NCI-H345 (cell line): Measurements from ENCODE around the gene COL24A1.

Experiments
- DNase-seq: peaks from one replicate; lab custom pipeline; 2025; lab: John Stamatoyannopoulos, UW

COL24A1 gene

DNA sequence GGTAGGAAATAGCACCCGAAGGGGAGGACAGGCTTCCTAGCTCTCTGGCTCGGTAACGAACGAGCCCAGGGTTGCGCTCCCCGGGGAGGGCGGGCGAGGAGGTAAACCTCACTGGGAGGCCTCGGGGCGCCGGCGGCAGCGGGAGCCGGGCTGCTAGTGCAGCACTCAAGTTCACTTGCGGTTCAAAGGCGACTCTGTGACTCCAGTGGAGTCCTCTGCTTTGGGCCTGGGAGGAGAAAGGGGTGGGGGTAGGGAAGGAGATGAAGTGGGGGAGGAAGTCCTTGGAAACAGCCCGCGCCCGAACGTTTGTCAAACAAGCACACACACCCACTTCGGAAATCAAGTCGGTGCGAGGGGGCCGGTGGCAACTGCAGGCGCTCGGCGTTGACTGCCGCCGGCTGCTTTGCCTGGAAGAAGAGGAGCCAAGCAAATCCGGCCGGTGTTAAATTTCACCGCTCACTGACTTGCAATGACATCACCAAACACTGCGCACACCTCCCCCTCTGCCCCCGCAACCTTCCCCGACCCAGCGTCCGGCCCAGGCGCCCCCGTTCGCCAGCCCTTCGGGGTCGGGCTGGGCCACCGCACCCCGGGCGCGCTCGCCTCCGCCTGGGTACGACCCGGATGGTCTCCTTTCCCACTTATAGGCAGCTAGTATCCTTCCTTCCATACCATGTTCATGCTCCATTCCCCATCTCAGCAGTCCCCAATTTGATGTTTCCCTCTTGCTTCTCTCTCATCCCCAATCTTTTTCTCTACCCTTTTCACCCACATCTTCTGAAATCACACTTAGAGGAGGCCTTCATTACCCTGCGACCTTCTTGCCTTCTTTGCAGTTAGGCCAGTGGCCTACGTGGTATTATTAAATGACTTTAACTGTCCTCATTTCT, at the start of gene COL24A1:
Gene COL24A1 (minus strand): TSS at position 207 of the 890 bp plus-strand sequence. CDS start 376 bp downstream, outside the sequence.
- DNase-seq = peak; percentile 75

DNA sequence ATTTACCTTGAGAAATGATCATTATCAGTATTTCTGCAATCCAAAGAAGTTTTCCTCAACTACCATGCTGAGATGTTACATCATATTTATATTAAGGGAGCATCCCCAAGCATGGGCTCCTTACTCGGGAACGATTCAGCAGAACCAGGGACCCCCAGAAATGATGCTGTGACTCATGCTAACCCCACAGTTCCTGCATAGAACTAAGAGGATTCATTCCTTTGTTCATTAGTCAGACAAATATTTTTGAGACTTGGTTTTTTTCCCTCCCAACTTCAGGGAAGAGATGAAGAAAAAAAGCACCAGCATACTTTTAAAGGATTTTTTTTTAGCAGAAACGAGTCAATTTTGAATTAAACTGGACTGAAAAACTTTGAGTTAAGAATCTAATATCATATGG, 49.2 kb upstream of the COL24A1 start:
- no peak for DNase-seq

DNA sequence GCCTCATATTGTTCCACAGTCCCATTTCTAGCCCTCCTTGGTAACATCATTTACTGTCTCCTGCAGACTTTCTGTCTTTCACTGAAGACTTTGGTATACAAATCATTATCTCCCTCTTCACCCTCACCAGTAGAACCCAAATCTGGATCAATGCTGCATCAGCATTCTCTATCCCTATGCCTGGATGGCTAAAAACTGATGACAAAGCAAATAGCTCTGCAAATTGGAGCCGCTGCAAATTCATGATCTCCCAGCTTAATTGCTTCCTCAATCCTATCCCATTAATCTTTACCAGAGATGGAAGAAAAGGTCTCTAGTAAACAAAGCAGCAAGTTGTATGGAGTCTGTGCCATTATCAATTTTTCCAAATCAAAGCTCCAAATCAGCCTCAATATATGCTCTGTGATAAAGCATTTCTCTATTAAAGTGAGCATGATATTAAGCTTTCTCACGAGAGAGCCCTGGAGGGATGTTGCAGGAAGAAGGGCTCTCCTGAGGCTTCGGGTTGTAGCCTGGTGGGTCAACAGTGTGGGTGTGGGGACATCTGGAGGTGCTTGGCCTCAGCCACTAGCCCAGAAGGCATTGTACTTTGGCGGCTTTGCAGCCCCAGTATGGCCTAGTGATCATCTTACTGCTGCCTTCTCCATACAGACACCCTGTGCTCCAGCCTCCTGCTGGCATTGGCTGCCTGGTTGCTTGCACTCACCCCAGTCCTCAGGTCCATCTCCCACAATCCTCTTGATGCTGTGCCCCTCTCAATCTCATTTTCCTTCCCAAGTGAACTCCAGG, 46.2 kb upstream of the COL24A1 start:
- no peak for DNase-seq

DNA sequence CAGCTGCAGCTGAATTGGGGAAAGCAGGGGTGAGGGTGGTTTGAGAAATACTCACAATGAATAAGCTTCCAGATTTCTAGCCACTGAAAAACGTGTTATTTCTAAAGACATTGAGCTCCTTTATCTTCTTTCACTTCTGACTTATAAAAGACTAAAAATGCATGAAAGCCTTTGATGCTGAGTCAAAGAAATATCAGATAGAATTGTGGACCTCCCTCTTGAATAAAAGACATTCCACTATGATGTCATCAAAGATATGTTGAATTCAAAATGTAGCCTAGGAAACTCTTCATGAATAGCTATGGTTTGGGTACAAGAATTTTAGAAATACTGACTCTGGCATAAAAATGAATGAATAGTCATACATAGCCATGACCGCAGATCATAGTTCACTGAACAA, 44.7 kb upstream of the COL24A1 start:
- no peak for DNase-seq

DNA sequence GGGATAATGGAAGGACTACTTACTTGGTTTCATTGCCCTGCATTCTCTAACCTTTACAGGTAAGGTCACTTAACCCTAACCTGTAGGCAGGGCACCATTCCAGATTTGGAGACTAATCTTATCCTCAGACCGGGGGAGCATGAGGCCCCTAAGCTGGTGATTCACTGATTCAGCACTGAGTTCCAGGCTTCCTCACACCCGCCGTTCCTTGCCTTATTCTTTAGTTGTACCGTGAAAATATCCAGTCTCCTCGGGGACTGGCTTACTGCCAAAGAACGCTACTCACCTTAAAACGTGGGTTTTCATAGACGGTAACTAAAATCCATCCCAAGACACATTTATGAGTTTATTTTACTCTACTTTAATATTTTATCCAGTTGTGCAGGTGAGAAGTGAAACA, 44.3 kb upstream of the COL24A1 start:
- DNase-seq = no peak

DNA sequence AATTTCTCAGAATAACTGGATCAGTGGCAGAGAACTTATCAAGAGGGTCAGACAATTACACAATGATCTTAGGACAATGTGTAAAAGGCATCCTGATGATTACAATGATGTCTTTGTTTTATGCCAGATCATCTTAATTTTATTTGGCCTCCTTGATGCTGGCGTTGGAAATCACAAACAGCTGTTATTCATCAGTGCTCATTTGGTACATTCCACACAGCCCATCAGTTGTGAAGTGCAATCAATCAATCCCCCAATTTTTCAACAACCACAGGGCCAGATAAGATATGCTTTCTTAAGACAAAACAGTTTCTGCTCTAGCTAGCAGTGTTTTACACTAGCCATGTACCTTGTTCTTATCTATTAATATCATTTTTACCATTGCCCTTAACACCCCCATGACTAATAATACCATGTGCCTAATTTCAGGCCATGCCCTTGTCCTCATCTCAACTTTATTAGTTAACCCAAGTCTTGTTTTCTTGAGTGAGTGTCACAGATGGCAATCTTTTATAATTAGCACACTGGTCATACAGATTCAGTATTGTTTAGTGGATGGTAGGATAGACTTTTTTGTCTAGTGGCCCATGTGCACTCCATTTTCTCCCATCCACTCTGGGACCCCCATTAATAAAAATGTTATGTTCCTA, 40.8 kb upstream of the COL24A1 start:
- no peak for DNase-seq

DNA sequence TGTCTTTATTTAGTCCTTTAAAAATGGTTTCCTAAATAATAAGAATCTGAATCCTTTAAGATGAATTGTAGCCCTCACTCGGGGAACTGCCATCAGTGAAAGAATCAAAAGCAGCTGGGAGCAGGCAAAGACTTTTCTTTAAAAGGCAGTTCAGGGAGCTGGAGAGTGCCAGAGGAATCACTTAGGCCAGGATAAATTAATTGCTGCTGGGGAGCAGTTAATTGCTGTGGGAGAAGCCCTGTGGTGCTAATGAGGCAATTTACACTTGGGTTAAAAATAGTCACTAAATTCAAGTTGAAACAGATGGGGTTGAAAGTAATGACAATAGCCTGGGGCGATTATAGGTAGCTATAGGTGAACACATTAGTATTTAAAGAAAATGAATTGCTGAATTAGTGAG, 38.7 kb upstream of the COL24A1 start:
- DNase-seq = no peak

DNA sequence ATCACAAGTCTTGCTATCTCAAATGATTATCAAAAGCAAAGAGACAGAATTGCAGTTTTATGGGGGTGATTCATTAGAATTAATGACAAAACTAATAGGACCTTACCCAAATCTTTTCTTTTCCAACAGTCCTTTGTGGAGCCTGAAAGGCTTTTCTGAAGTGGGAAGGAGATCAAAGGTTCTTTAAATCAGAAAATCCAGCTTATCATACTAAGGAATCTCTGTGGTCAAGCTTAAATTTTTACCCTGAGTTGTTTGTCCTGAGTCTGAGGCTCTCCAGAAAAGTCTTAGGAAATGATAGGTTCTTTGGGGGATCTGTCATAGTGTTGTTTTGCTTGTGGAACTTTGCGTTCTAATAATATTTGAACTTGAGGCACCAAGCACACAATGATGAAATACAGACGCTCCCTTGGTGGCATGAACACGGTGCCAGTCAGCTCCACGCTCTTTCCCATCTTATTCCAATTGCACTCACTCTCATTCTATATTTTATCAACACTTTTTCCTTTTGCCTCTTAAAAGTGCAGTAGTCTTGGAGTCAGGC, 38.0 kb upstream of the COL24A1 start:
- no peak for DNase-seq

DNA sequence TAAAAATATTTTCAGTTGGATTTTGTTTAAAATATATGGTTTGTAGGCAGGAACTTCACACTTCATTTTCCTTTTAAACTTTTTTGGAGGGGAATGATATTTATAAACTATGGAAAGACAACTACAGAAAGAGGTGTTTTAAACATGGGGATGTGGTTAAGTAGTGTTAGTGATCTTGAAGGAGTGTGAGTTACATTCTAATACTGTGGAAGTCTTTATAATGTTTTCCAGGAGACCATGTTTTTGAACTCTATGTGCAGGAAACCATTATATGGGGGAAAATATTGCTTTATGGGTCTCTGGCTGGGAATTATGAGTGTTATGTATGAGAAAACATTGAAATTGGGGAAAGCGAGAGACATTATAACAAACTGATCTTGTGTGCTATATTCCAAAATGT, 35.8 kb upstream of the COL24A1 start:
- DNase-seq = no peak

DNA sequence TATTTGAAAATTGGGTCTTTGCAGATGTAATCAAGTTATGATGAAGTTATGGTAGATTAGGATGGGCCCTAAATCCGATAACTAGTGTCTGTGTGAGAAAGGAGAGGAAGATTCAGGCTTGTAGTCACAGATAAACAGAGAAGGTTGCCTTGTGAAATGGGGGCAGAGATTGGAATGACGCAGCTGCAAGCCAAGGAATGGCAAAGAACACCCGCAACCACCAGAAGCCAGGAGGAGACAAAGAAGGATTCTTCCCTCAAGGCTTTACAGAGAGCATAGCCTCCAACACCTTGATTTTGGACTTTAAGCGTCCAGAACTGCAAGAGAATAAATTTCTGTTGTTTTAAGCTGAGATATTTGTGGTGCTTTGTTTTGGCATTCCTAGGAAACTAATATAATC, 35.4 kb upstream of the COL24A1 start:
- no peak for DNase-seq

DNA sequence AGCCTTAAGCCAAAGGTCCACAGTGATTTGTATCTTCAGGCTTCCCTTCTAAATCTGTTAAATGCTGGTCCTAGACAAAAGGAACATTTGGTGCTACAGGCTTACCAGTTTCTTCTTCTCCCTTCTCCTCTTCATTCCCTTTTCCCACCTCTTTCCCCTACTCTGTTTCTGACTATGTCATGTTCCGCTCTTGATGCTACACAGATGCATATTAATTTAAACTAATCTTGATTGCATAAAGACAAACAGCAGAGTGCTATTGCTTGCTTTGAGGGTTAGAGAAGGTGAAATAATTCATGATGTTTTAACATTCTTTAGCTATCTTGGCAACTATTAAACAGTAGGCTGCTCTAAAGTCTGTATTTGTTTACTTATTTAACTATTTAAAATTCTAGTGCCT, 34.3 kb upstream of the COL24A1 start:
- DNase-seq = no peak

DNA sequence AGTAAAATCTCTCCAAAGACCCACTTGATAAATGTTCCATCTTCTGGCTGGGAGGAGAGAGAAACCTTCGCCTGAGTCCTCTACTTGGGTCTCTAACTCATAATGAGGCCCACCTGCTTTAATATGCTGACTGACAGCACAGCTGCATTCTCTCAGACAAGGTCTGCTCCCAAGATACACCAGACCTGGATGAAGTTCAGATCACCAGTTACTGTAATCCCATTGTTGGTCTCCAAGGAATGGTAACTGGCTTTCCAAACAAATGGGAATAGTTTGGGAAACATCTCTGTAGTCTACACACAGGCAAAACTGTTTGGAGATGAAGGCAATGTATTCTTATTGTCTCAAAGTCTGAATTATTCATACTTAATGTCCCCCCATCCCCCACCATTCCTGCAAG, 27.9 kb upstream of the COL24A1 start:
- no peak for DNase-seq

DNA sequence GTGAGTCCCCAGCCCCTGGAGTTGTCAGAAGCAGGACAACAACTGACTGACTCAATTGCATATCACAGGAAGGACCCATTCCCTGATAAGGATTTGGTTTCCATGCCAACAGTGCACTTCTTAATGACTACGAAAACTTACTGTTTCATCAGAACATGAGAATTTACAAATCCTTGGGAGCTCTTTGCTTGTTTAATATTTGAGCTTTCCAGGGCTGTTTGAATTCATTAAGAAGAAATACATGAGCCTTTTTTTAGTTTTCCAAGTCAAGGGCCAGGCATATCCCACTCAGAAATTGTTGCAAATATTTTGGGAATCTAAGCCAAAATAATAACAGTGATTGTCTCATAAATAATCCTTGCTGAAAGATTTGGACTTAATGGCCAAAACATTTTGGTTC, 27.2 kb upstream of the COL24A1 start:
- no peak for DNase-seq

DNA sequence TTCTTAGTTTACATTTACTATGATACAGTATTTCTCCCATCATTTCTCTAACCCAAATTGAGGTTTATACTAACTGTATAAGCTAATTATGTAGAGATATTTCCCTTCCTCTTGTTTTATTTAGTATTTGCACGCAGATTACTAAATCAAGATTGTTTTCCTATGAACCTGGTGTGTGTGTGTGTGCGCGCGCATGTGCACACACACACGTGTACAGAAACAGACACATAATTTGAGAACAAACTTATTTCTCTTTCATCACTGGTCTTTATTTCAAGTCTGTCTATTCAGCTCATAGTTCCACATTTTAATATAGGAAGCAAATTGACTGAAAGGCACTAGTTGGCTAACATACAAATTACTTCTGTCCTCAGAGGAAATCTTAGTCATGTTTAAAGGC, 19.7 kb upstream of the COL24A1 start:
- no peak for DNase-seq

DNA sequence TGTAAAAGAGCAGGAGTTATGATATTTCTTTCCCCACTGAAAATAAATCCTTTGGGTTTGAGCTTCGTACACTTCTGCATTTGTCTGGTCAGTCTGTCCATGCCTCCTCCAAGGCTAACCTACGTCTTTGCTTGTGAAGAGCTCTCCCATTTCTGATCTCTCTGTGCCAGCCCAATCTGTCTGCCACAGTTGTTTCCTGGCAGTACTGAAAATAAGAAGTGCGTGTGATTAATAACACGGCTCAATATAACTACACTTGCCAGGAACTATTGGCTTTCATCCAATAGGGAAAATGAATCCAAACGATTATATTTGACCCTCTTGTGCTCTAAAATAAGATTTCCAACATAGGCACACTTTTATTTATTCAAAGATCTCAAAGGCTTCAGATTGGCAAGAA, 19.2 kb upstream of the COL24A1 start:
- DNase-seq = no peak

DNA sequence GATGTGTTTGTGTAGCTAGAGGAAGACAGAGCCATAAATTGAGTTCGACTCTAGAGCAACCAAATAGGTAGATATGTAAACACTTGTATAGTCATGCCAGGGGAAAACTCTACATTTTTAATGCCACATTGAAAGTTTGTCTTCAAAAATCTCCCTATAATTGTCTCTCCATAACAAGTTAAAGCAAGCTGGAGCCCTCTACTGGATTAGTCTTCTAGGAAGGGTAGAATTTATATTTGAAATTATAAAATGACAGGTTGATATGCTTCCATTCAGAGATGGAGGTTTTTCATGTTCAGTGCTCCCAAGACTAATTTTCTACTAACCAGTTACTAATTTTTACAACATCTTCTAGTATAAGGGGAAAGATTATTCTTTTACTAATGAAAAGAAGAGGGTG, 13.1 kb upstream of the COL24A1 start:
- peak; percentile 11 for DNase-seq

DNA sequence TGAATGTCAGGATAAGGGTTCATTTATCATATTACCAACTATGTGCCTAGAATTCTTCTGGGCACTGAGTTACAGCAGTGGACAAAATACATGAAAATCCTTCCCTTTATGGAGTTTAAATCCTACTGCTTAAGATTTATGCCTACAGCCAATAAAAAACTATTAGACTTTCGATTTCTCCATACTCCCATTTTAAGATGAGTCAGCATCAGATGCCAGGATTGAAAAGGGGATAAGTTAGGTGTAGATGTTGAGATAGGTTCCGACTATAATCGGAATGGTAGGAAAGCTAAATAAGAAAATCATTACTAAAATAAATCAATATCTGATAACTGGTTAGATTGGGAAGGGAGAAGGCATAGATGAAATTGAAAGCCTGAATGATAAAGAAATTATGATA, 3.2 kb upstream of the COL24A1 start:
- no peak for DNase-seq

DNA sequence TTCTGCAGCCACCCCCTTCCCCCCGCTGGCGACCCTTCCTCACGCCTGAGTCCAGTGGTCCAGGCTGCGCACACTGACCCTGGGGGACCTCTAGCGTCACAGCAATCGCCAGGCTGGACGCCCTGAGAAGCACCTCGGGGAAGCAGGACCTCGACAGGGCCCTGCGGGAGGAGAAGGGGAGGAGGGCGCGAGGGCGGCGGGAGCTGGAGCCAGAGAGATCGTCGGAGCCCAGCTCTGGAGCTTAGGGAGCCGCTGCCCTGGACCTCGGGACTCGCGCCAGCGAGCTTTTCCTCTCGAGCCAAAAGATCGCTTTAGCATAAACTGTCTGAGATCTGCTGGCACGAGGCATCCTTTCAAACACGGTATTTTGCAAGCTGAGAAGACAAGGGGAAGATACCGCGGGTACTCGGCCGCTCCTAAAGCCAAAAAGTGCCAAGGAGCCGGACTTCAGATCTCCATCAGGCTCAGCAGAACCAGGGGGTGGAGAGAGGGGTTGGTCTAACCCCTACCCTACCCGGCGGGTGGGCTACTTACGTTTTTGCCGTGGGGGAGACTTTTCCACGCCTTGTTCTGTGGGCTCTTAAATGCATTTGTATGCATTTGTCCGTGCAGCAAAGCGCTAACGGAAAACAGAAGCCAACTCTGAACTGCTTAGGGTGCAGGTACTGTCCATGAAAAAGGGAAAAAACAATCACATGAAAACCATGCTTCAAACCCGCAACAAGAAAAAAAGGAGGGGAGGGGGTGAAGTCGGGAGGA, 586 bp downstream of the COL24A1 start:
- no peak for DNase-seq

DNA sequence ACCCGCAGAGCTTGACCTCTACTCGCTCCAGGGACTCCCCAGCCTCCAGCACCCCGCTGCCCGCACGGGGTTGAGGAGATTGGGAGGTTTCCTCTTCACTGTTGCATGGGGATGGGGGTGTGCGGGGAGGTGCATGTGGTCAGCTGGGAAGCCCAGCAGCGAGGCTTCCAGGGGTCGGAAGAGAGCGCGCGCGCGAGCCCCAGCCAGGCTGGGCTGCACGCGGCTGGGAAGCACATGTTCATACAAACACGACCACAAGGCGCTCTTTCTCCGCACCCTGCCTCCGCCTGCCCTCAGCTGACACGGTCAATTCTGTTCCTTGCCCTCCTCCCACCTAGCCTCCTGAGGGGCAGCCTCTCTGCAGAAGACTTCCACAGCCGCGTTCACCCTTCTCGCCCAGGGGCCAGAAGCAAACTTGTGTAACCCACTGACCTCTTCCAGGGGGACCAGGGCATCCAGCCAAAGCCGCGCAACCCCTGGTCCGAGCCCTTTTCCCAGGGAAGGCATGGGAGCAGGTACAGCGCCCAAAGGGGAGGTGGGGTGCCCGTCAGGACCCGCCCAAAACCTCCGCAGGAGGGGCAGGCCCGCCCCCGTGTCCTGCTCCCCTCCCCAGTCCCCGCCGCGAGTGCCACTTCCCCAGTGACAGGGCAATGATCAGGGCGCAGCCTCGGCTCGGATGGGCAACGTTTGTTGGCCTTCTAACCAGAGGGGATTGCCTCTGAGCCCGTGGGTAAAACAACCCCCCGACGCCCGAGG, 1.3 kb downstream of the COL24A1 start:
- DNase-seq = no peak

DNA sequence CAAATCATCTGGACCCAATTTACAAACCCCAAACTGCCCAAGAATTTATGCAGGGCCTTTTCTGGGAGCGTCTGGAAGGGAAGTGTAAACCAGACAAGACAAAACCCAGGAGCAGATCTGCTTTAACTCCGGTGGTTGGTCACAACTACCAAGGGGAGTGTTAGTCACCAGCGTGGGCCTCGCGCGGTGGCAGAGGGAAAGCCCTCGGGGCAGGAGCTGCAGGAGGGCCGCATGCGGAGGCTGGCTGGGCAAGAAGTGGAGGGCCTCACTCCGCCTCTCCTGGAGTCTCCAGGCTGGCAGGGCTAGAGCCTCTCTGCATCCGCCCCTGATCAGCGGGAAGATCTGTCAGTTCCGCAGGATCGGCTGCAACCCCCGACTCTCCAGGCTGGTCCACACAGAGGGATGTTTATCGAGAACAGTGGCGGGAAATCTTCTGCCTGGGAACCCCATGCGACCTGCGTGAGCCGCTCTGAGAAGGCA, 2.0 kb downstream of the COL24A1 start:
- no peak for DNase-seq

DNA sequence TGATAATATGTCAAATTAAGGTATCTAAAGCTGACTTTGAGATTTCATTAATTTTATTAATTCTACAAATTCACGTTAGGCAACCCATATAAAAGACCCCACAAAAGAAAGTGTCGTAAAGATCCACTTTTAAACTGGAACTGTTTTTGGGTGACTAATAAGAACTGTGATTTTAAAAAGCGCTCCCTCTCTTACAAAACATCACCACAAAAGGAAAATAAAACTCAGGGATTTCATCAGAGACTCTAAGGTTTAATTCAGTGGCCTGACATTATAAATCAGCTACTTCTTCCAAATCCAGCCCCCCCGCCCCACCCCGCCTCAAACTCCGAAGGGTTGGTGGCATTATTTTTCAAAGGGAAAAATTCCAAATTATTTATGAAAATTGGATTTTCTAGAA, 2.7 kb downstream of the COL24A1 start:
- no peak for DNase-seq
